Measurements from ENCODE around the gene FAM13A. TPM values are rescaled to one million over a fixed set of nuclear protein-coding genes. Genes with fewer than 3 reads are reported as not detected.
A peak's percentile ranks its signal among the peaks of the same experiment; 100 is the strongest.

Gene FAM13A
- total and polyA plus RNA-seq, 2 experiments from 2014 or later, result 5.3 to 6.6 TPM

- no peak for DNase-seq
- H3K9ac ChIP-seq, result no peak overlapping the region
- H3K79me2 ChIP-seq (ENCODE audit: insufficient read depth), result no peaks in the 10 kb centered on the region
- H3K27me3 ChIP-seq (replicated peaks; ENCODE audit: insufficient read depth), result no peaks in the 10 kb centered on the region
- TF ChIP-seq EZH2 (IDR thresholded peaks at IDR 0.05; ENCODE audit: insufficient read depth, poor library complexity, severe bottlenecking), result no peak
- no peak for TF ChIP-seq EZH2phosphoT487 (IDR thresholded peaks at IDR 0.05; ENCODE audit: insufficient read depth, low read depth)
- no peaks in the 10 kb centered on the region for H3K9me2 ChIP-seq (ENCODE audit: insufficient read depth)
- H3K9me3 ChIP-seq (ENCODE audit: low read depth), result no peaks in the 10 kb centered on the region
- WGBS, 2 experiments (ENCODE audit: low coverage in 1 of 2, low lambda C conversion rate in 2 of 2, missing lambda C conversion rate in 2 of 2), result 96 to 98% methylated on average over 2 of the region's 2 CpGs
- H3K36me3 ChIP-seq (ENCODE audit: low read depth), result no peaks in the 10 kb centered on the region
- no peaks in the 10 kb centered on the region for H4K20me1 ChIP-seq (ENCODE audit: insufficient read depth)
- H3K4me1 ChIP-seq (ENCODE audit: insufficient read depth), result no peaks in the 10 kb centered on the region
- no peaks in the 10 kb centered on the region for H3F3A ChIP-seq (ENCODE audit: insufficient read depth)
- H3K4me2 ChIP-seq (ENCODE audit: unreplicated experiment), result no peak overlapping the region
- in situ Hi-C loops (cut with MboI), result no loop called here
- no peak overlapping the region for H3K27ac ChIP-seq
- no peak overlapping the region for H3K4me3 ChIP-seq
- H2AFZ ChIP-seq, result no peak overlapping the region
Observed at GRCh38 chr4:88775529-88775928, 281.5 kb downstream of the FAM13A start.

GRCh38 chr4:88775026-88775425, 282.0 kb downstream of the FAM13A start:
- H3K9me2 ChIP-seq (ENCODE audit: insufficient read depth), result no peaks in the 10 kb centered on the region
- no peaks in the 10 kb centered on the region for H3F3A ChIP-seq (ENCODE audit: insufficient read depth)
- no peaks in the 10 kb centered on the region for H3K36me3 ChIP-seq (ENCODE audit: low read depth)
- in situ Hi-C loops (cut with MboI), result no loop called here
- no peak overlapping the region for H2AFZ ChIP-seq
- TF ChIP-seq EZH2 (IDR thresholded peaks at IDR 0.05; ENCODE audit: insufficient read depth, poor library complexity, severe bottlenecking) (no peak), EZH2phosphoT487 (IDR thresholded peaks at IDR 0.05; ENCODE audit: insufficient read depth, low read depth) (no peak)
- H4K20me1 ChIP-seq (ENCODE audit: insufficient read depth), result no peaks in the 10 kb centered on the region
- WGBS, 2 experiments (ENCODE audit: low coverage in 1 of 2, low lambda C conversion rate in 2 of 2, missing lambda C conversion rate in 2 of 2), result 94 to 96% methylated on average over 1 of the region's 1 CpG
- H3K4me3 ChIP-seq, result no peak overlapping the region
- no peak overlapping the region for H3K27ac ChIP-seq
- no peaks in the 10 kb centered on the region for H3K79me2 ChIP-seq (ENCODE audit: insufficient read depth)
- H3K4me2 ChIP-seq (ENCODE audit: unreplicated experiment), result no peak overlapping the region
- H3K9me3 ChIP-seq (ENCODE audit: low read depth), result no peaks in the 10 kb centered on the region
- DNase-seq, result no peak
- no peaks in the 10 kb centered on the region for H3K27me3 ChIP-seq (replicated peaks; ENCODE audit: insufficient read depth)
- no peaks in the 10 kb centered on the region for H3K4me1 ChIP-seq (ENCODE audit: insufficient read depth)
- H3K9ac ChIP-seq, result no peak overlapping the region

DNA sequence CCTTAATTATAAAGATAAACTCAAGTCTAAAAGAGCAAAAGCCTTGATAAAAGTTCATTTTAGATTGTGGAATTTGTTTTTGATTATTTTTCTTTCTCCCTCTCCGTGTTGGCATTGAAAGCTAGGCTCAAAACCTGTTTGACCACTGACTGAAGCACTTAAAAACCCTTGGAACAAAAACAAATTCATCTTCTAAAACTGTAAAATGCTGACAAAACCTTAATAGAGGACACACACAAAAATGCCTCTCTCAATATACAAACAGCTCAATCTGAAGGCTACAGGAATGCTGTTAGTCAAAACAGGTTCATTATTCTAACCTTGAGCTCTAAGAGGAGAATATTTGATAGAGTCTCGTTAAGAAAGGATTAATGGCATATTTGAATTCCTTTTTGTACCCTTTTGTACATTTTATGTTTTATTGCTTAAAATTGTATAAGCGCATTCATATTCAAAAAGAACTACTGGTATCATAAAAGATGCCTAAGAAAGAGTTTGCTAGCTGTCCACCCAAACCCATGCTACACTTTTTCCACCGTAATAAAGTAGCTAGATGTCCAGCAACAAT, 285.0 kb downstream of the FAM13A start:
- no peaks in the 10 kb centered on the region for H3K79me2 ChIP-seq (ENCODE audit: insufficient read depth)
- no peak overlapping the region for H2AFZ ChIP-seq
- H3K4me3 ChIP-seq, result no peak overlapping the region
- H3K9me2 ChIP-seq (ENCODE audit: insufficient read depth), result 0 out of 2 replicates have a peak, but pooled peaks cover 3% of the 10 kb centered on the region
- no peaks in the 10 kb centered on the region for H3K36me3 ChIP-seq (ENCODE audit: low read depth)
- DNase-seq, result no peak
- in situ Hi-C loops (cut with MboI), result no loop called here
- no peaks in the 10 kb centered on the region for H3K9me3 ChIP-seq (ENCODE audit: low read depth)
- H3K4me2 ChIP-seq (ENCODE audit: unreplicated experiment), result no peak overlapping the region
- TF ChIP-seq EZH2 (IDR thresholded peaks at IDR 0.05; ENCODE audit: insufficient read depth, poor library complexity, severe bottlenecking), result no peak
- TF ChIP-seq EZH2phosphoT487 (IDR thresholded peaks at IDR 0.05; ENCODE audit: insufficient read depth, low read depth), result no peak
- no peaks in the 10 kb centered on the region for H3F3A ChIP-seq (ENCODE audit: insufficient read depth)
- no peak overlapping the region for H3K27ac ChIP-seq
- H3K4me1 ChIP-seq (ENCODE audit: insufficient read depth), result no peaks in the 10 kb centered on the region
- H3K27me3 ChIP-seq (replicated peaks; ENCODE audit: insufficient read depth), result no peaks in the 10 kb centered on the region
- WGBS, 2 experiments (ENCODE audit: low coverage in 1 of 2, low lambda C conversion rate in 2 of 2, missing lambda C conversion rate in 2 of 2), result 83 to 84% methylated on average over 4 of the region's 4 CpGs
- no peaks in the 10 kb centered on the region for H4K20me1 ChIP-seq (ENCODE audit: insufficient read depth)
- H3K9ac ChIP-seq, result no peak overlapping the region

DNA sequence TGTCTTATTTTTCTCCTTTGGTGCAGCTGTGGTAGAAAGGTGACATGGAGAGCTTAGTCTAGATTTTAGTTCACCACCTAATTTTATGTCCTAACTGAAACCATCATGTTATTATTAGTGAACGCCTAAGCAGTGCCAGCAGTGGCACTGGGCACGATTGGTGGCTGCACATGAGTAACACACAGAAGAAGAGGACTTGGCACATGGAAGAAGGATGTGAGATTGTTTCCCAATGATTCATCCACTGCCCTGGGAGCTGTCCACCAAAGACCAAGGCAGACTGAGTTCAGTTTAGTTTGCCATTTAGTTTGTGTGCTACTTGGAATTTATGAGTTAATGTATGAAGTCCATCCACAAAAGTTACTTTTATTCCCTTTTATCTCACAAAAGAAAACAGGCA, 291.3 kb downstream of the FAM13A start:
- in situ Hi-C loops (cut with MboI), result no loop called here
- H3K9me3 ChIP-seq (ENCODE audit: low read depth), result no peaks in the 10 kb centered on the region
- no peak overlapping the region for H3K9ac ChIP-seq
- H3K4me1 ChIP-seq (ENCODE audit: insufficient read depth), result peaks cover 12% of the 10 kb centered on the region
- peaks cover 9% of the 10 kb centered on the region for H3F3A ChIP-seq (ENCODE audit: insufficient read depth)
- no peaks in the 10 kb centered on the region for H3K27me3 ChIP-seq (replicated peaks; ENCODE audit: insufficient read depth)
- no peak overlapping the region for H3K4me3 ChIP-seq
- H3K4me2 ChIP-seq (ENCODE audit: unreplicated experiment), result no peak overlapping the region
- H3K36me3 ChIP-seq (ENCODE audit: low read depth), result no peaks in the 10 kb centered on the region
- H4K20me1 ChIP-seq (ENCODE audit: insufficient read depth), result no peaks in the 10 kb centered on the region
- H3K27ac ChIP-seq, result no peak overlapping the region
- DNase-seq, result peak; percentile 89
- no peaks in the 10 kb centered on the region for H3K79me2 ChIP-seq (ENCODE audit: insufficient read depth)
- 0 to 1% methylated on average over 2 of the region's 2 CpGs for WGBS, 2 experiments (ENCODE audit: low coverage in 1 of 2, low lambda C conversion rate in 2 of 2, missing lambda C conversion rate in 2 of 2)
- no peak overlapping the region for H2AFZ ChIP-seq
- H3K9me2 ChIP-seq (ENCODE audit: insufficient read depth), result 0 out of 2 replicates have a peak, but pooled peaks cover 3% of the 10 kb centered on the region
- no peak for TF ChIP-seq EZH2phosphoT487 (IDR thresholded peaks at IDR 0.05; ENCODE audit: insufficient read depth, low read depth)
- TF ChIP-seq EZH2 (IDR thresholded peaks at IDR 0.05; ENCODE audit: insufficient read depth, poor library complexity, severe bottlenecking), result no peak
